Activated T-helper 1 cell treated with Interleukin-2 at 50 U/mL for 16 hours (primary cell): ENCODE measurements around the gene C9orf50.

Experiments
- DNase-seq: peaks from one replicate; pipeline ENCODE4 v3.0.0-alpha.2; 2020; ENCODE audit warnings: low read depth

C9orf50 gene

DNA sequence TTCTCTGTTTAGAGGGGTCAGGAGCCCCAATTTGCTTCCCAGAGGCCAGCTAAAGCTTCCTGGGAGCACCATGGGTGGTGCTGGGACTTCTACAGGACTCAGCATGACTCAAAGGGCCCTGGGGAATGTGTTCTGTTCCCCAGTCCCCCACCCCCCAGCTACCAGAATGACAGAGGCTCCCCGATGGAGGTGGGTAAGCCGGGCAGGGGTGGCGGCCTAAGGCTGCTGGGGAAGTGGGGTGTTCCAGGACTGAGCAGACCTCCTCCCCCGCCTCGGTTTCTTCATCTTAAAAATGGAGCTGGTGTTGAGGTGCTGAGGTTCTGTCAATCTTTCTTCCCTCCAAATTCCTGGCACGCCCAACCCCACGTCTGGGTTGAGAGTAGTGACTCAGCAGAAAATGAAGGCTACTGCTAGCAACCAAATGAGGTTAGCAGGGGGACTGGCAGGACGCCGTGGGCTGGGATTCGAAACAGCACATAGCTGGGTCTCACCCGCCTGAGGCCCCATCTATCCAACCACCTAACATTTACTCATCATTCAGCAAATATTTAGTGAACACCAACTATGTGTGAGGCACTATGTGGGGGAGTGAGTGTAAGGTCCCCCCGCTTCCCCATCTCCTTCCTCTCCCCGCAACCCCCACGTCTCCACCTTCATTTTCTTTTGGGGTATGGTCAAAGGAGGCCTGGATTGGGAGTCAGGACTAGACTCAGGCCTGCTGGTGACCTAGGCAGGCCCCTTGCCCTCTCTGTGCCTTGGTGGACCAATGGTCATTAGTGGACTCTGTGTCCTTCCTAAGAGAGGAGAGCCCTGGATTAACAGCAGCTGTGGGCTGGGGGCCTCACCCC, 50.2 kb downstream of the C9orf50 start:
- DNase-seq, result no peak

DNA sequence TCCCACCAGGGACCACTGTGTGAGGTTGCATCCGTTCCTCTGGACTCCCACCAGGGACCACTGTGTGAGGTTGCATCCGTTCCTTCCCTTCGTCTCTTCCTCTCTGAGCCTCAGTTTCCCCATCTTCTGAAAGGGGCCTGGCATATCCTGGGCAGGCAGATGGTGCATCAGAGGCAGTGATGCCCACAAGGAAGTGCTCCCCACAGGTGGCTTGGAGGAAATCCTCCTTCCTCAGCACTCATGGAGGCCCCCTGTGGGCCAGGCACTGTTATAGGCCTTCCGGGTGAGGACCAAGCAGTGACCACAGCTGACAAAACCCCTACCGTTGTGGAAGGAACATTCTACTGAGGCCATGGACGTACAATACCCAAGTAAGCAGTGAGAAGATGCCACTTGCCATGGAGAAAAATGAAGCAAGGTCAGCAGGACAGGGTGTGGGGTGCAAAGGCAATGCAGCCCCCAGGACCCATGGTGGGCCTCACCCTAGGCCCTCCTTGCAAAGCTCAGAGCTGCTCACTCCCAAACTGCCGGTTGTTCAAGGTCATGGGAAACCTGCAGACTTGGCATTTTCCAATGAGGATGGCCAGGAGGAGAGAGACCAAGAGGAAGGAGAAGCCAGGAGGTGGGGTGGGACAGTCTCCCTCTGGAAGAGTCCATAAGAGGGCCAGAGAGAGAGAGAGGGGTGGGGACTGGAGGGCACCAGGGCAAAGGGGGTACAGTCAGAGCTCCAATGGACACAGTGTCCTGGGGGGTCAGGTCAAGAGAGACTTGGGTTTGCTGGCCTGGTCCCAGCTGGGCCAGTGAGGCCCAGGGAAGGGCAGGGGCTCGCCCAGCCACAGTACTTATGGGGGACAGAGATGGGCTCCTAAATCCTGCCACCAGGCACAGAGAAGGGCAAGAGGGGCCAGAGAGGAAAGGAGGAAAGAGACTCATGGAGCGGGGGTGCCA, 51.1 kb downstream of the C9orf50 start:
- DNase-seq, result no peak

- no peak for DNase-seq
Measured at GRCh38 chr9:129568560-129569501, 52.1 kb downstream of the C9orf50 start.

DNA sequence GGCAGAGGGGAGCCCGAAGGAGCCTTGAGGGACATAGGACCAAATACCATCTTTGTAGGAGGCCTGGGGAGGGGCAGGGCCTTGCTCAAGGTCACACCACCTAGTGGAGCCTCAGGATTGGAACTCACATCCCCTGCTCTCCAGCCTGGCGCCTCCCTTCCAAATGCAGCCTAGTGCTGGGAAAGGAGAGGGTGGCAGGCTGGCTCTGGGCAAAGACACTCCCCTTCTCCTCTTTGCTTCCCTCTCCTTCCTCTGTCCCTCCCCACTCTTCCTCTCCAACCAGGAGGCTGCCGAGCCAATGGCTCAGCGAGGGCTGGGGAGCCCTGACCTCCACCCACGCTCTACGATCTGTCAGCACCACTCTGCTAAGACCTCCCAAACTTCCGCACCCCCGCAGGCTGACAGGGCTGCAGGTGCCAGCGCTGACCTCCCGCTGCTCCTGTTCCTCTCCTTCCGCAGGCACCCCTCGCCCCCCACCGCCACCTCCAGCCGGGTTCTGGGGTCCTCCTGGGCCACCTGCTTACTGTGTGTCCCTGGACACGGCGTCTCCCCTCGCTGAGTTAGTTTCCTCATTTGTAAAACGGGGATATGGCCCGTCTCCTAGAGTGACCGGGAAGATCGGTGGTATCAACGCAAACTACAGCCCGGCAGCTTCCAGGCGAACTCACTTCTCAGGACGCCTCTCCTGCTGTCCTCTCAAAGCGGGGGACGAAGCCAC, 52.9 kb downstream of the C9orf50 start:
- DNase-seq, result no peak

- no peak for DNase-seq
Measured at GRCh38 chr9:129567329-129567728, 53.6 kb downstream of the C9orf50 start.

GRCh38 chr9:129566563-129567266, 54.2 kb downstream of the C9orf50 start:
- no peak for DNase-seq

DNA sequence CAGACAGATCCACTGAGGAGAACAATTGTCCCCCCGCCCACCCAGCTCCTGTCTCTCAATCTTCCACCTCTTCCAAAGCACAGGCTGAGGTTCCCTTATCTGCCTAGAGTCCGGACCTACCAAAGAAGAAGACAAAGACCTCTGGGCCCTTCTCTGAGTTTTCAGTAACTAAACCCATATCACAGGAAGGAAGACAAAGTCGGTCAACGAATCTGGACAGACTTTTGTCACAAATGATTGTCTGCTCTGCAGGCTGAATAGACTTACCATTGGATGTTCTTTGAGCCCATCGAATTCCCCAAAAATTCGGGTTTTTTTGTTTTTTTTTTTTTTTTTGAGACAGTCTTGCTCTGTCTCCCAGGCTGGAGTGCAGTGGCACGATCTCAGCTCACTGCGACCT, 58.0 kb downstream of the C9orf50 start:
- no peak for DNase-seq

GRCh38 chr9:129562514-129562913, 58.4 kb downstream of the C9orf50 start:
- DNase-seq, result no peak
